Gastrocnemius medialis (tissue), 4 donors: ENCODE results near the gene PML. TPM values are rescaled to one million over a fixed set of nuclear protein-coding genes. Genes with fewer than 3 reads are reported as not detected.
A peak's percentile ranks its signal among the peaks of the same experiment; 100 is the strongest.

ENCODE experiments used
- ATAC-seq, 2 donors: fragments of 150-250 bp; one replicate each; pipeline ENCODE4 v1.9.1; 2016
- DNase-seq, 2 donors: peaks; one replicate each; pipeline ENCODE4 v3.0.0-alpha.2; 2019
- H3K27ac ChIP-seq, 4 donors: fragments of 200-600 bp; sonication (generic); 1 replicate in 1 of 4; 2 replicates in 3 of 4; pipeline ENCODE4 v1.5.1; 2016 to 2018; ENCODE audit warnings: mild to moderate bottlenecking in 2 of 4, moderate library complexity in 1 of 4
- H3K27me3 ChIP-seq, 3 donors: fragments of 200-600 bp; sonication (generic) in 2 of 3; 1 replicate in 1 of 3; 2 replicates in 2 of 3; pipeline versions ENCODE4 v1.5.1 to v1.6.0; 2016 to 2019; ENCODE audit warnings: mild to moderate bottlenecking in 1 of 3, moderate library complexity in 1 of 3
- H3K36me3 ChIP-seq, 2 donors: fragments of 200-600 bp; sonication (generic) in 1 of 2; one replicate each; pipeline ENCODE4 v1.5.1; 2017 to 2018
- H3K4me1 ChIP-seq, 2 donors: fragments of 200-600 bp; sonication (generic) in 1 of 2; one replicate each; pipeline ENCODE4 v1.5.1; 2016 to 2017; ENCODE audit warnings: mild to moderate bottlenecking in 2 of 2
- H3K4me3 ChIP-seq, 4 donors: fragments of 200-600 bp; sonication (generic) in 3 of 4; 1 replicate in 1 of 4; 2 replicates in 3 of 4; pipeline ENCODE4 v1.5.1; 2016 to 2019; ENCODE audit warnings: mild to moderate bottlenecking in 2 of 4
- H3K9me3 ChIP-seq, 3 donors: fragments of 200-600 bp; sonication (generic) in 2 of 3; 1 replicate in 1 of 3; 2 replicates in 2 of 3; pipeline ENCODE4 v1.5.1; 2016 to 2019
- POLR2A ChIP-seq, 2 donors: fragments of 450-650 bp; IDR thresholded peaks; one replicate each; pipeline ENCODE4 v1.6.1; 2017; ENCODE audit warnings: antibody characterized with exemption in 2 of 2, mild to moderate bottlenecking in 2 of 2, moderate library complexity in 2 of 2
- in situ Hi-C, 4 donors: fragments of 200-750 bp; cut with MboI; loops; one replicate each; pipeline versions ENCODE4 v1.15.0 to v1.8.0; 2017; ENCODE audit warnings: low sequenced_read_pairs in 4 of 4
- intact Hi-C: fragments of 100-400 bp; cut with DNase I; formaldehyde crosslinking; loops from one replicate; pipeline ENCODE4 v1.15.1; 2023; ENCODE audit warnings: low total_unique reads
- total RNA-seq, 4 donors: library from RNA; depleted of rRNA; stranded (reverse); fragments of >200 nt; gene quantifications; one replicate each; pipeline versions ENCODE4 v1.1.0 to v1.2.3, GENCODE V29; 2016
- TF ChIP-seq, protein P1 (sequence below), 5 experiments: fragments of 450-650 bp in 3 of 5; fragments of 200-600 bp in 2 of 5; sonication (generic) in 2 of 5; IDR thresholded peaks in 4 of 5; conservative IDR thresholded peaks in 1 of 5; 1 replicate in 4 of 5; 2 replicates in 1 of 5; pipeline ENCODE4 v1.5.1; 2016 to 2019; ENCODE audit warnings: antibody characterized with exemption in 5 of 5, mild to moderate bottlenecking in 3 of 5, moderate library complexity in 3 of 5

Gene PML
- total RNA-seq, 4 donors from 2014 or later = 17.3 to 42.1 (median 21.2) TPM

DNA sequence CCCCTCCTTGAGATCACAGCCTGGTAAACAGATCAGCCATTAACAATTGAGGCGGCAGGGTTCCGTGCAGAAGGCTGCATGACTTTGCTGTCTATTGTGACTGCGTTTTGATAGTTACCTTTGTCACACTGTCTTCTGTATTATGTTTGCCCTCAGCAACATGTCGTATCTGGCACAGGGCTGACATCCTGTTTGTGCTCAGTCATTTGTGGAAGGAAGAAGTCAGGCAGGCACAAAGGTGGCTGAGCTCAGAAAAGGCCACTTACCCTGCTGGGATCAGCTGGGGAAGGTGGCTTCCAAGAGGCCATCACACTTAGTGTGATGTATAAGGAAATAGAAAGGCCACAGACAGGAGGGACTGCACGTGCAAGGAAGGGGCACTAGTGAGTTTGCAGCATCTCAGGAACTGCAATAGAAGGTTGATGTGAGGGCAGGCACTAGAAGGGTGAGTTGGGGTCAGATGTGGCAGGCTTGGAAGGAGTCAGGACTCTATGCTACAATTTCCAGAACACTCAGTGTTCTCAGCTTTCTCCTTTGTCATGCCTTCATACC, 13.4 kb downstream of the PML start:
- intact Hi-C loops = no loop called here
- Histone ChIP-seq H3K36me3 (peaks cover 0 to 8% of the 10 kb centered on the region in 2 donors), H3K27ac (peak overlapping the region in 2 of 4 donors; percentile 21 to 38), H3K27me3 (no peaks in the 10 kb centered on the region), H3K4me3 (no peak overlapping the region), H3K9me3 (no peaks in the 10 kb centered on the region), H3K4me1 (peaks cover 44 to 53% of the 10 kb centered on the region in 2 donors)
- ATAC-seq (peak; percentile 22), DNase-seq (no peak)
- in situ Hi-C loops = no loop called here
- TF ChIP-seq POLR2A (IDR thresholded peaks at IDR 0.05) = no peak
- TF ChIP-seq, protein P1, sequence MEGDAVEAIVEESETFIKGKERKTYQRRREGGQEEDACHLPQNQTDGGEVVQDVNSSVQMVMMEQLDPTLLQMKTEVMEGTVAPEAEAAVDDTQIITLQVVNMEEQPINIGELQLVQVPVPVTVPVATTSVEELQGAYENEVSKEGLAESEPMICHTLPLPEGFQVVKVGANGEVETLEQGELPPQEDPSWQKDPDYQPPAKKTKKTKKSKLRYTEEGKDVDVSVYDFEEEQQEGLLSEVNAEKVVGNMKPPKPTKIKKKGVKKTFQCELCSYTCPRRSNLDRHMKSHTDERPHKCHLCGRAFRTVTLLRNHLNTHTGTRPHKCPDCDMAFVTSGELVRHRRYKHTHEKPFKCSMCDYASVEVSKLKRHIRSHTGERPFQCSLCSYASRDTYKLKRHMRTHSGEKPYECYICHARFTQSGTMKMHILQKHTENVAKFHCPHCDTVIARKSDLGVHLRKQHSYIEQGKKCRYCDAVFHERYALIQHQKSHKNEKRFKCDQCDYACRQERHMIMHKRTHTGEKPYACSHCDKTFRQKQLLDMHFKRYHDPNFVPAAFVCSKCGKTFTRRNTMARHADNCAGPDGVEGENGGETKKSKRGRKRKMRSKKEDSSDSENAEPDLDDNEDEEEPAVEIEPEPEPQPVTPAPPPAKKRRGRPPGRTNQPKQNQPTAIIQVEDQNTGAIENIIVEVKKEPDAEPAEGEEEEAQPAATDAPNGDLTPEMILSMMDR (IDR thresholded peaks at IDR 0.05 in 4 of 5, conservative IDR thresholded peaks at IDR 0.05 in 1 of 5) = no peak

DNA sequence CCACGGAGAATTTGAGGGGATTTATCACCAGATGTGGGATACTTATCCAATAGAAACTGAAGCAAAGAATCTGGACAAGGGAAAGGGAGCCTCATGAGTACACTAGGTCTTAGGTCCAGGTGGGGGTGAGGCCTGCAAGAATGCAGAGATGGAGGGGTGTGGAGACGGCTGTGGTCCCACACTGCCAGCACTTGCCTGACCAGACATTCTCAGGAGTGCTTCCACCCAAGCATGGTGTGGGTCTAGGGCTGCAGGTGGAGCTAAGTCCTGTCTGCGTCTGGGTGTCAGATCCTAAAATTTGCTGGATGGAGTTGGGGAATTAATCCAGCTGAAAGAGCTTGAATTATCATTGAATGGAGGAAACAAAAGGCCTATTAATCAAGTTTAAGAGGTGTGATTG, 14.4 kb downstream of the PML start:
- Histone ChIP-seq H3K4me1 (peaks cover 44 to 55% of the 10 kb centered on the region in 2 donors), H3K4me3 (no peak overlapping the region), H3K36me3 (peaks cover 0 to 8% of the 10 kb centered on the region in 2 donors), H3K27me3 (no peaks in the 10 kb centered on the region), H3K9me3 (no peaks in the 10 kb centered on the region), H3K27ac (peak overlapping the region in 2 of 4 donors; percentile 28 to 38)
- in situ Hi-C loops = no loop called here
- ATAC-seq (no peak), DNase-seq (no peak)
- intact Hi-C loops = no loop called here
- no peak for TF ChIP-seq POLR2A (IDR thresholded peaks at IDR 0.05)
- TF ChIP-seq, protein P1 (IDR thresholded peaks at IDR 0.05 in 4 of 5, conservative IDR thresholded peaks at IDR 0.05 in 1 of 5) = no peak

DNA sequence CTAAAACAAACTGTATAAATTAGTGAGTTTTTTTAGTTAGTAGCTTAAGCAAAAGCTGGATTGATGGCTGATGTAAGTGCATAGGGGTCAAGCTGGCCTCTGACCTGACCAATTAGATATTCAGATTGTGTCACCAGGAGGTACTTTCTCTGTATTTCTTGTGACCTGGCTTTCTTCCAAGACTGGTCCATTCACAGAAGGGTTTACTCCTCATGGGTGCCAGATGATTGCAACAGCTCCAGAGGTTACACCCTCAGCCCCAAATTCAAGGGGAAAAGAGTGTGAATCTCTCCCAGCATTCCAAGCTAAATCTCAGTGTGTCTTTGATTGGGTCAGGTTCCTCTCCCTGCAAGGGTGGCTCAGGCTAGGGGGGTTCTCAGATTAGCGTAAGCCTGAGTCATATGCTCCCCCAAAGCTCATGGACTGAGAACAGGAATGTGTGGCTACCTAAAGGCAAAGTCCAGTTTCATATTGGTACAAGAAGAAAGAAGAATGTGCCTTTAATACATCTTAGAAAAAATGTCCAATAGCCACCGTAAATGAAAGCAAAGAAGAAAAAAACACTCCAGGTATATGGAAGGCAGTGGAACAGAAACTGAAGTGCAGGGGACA, 16.5 kb downstream of the PML start:
- intact Hi-C loops = no loop called here
- H3K36me3 ChIP-seq = no peaks in the 10 kb centered on the region
- DNase-seq (no peak), ATAC-seq (peak; percentile 14 to 62)
- peaks cover 41 to 55% of the 10 kb centered on the region in 2 donors for H3K4me1 ChIP-seq
- H3K9me3 ChIP-seq = no peaks in the 10 kb centered on the region
- H3K4me3 ChIP-seq = no peak overlapping the region
- no peaks in the 10 kb centered on the region for H3K27me3 ChIP-seq
- peak overlapping the region; percentile 11 to 67 (median 32) for H3K27ac ChIP-seq
- in situ Hi-C loops = no loop called here
- TF ChIP-seq, protein P1 (IDR thresholded peaks at IDR 0.05 in 4 of 5, conservative IDR thresholded peaks at IDR 0.05 in 1 of 5) = no peak
- no peak for TF ChIP-seq POLR2A (IDR thresholded peaks at IDR 0.05)

DNA sequence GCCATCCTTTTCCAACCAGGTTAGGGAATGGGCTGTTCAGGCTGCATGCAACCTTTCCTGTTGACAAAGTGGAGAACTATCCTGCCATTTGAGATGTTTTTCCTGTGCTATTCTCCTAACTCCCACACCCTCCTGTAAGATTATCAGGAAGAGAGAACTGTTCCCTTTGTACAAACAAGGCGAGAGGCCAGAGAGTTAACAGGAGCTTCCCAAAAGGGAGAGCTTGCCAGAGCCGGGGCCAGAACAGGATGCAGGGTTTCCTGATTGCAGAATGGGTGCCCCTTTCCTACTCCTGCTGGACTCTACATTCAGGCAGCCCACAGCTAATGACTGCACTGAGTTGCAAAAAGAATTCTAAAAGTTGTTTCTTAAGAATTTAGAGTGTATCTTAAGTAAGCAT, 17.1 kb downstream of the PML start:
- in situ Hi-C loops (no loop called here), intact Hi-C loops (no loop called here)
- TF ChIP-seq POLR2A (IDR thresholded peaks at IDR 0.05) = no peak
- TF ChIP-seq, protein P1 (IDR thresholded peaks at IDR 0.05 in 4 of 5, conservative IDR thresholded peaks at IDR 0.05 in 1 of 5) = no peak
- Histone ChIP-seq H3K36me3 (no peaks in the 10 kb centered on the region), H3K27ac (peak overlapping the region in 3 of 4 donors; percentile 11 to 67 (median 49)), H3K9me3 (no peaks in the 10 kb centered on the region), H3K4me1 (peaks cover 39 to 50% of the 10 kb centered on the region in 2 donors), H3K27me3 (no peaks in the 10 kb centered on the region), H3K4me3 (no peak overlapping the region)
- ATAC-seq (peak; percentile 57 to 60), DNase-seq (no peak)
